Measurements from ENCODE around the gene MINK1.

The MINK1 gene

DNA sequence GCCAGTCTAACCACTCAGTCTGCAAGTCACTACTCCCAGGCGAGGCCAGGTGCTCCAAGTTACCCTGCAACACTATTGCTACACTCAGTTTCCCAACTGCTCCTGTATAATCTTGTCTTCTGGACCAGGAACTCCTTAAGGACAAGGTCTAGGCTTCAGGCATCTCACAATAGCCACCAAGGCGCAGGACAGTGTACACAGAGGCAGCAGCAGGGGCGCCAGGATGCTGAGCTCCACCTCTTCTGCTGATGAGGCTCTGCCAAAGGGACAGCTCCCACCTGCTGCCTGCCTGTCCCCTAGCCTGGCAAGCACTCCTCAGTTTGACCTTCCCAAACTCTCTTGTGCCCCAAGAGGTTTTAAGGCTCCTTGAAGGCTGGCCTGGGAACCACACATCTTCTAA lies 103.3 kb downstream of the MINK1 start:
- no peak for DNase-seq

DNA sequence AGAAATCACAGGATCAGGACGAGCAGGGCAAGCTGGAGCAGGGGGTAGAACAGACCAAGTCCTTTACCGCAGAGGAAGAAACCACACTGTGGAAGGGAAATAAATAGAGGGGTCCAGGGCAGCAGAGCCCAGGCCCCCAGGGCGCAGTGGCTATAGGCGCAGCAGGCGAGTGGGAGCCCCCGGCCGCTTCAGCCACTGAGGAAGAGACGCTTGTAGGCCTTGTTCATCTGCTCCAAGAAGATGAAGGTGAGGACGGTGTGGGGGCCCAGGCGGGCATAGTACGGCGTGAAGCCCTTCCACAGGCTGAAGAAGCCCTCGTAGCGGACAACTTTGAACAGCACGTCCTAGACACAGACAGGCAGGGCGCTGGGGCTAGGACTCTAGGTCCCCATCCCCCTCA lies 104.4 kb downstream of the MINK1 start:
- no peak for DNase-seq

GRCh38 chr17:4938069-4938491 lies 104.9 kb downstream of the MINK1 start:
- DNase-seq = no peak

DNA sequence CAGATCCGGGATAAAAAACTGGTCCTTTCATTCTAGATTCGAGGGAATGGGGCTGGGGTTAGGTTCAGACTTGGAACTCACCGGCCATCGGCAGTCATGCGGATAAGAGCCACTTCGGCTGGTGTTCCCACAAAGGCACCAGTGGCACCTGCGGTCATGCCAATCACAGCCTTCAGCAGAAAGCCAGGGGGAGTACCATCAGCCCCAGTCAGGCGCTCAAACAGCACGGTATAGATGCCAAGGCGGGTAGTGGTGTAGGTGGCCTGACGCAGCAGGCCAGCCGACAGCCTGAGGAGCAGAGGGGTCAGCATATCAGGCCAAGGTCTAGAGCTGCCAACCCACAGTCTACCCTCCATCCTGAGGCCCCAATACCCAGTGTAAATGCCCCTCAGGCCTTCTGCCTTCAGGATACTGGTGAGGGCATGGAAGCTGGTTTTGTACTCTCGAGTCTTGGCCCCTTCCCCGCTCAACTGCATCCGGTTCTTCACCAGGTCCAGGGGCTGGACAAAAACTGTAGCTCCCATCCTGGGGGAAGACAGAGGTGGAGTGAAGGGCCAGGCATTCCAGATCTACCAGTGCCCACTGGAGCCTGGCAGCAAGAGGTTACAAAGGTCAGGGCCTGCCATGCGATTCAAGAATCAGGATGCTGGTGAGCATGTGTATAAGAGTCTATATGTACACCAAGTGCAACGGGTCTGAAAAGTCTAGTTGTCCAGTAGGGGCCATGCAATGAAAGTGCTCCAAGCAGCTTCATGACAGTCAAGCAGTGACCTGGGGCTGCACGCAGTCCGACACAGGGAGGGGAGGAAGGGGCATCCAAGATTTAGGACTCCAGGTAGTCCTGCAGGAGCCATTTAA lies 105.8 kb downstream of the MINK1 start:
- DNase-seq = no peak

GRCh38 chr17:4939546-4939795 lies 106.3 kb downstream of the MINK1 start:
- no peak for DNase-seq

GRCh38 chr17:4939796-4940554 lies 106.8 kb downstream of the MINK1 start, which contains the start of the genes RNF167 and SLC25A11:
RNF167 (plus strand) TSS chr17:4940268; CDS start chr17:4940910, 642 bp downstream.
SLC25A11 (minus strand) TSS chr17:4940046; CDS start chr17:4939910, 136 bp downstream.
- DNase-seq = peak; percentile 97

GRCh38 chr17:4940555-4941318 lies 107.6 kb downstream of the MINK1 start:
- DNase-seq = no peak

GRCh38 chr17:4941319-4941610 lies 108.1 kb downstream of the MINK1 start:
- DNase-seq = no peak

- DNase-seq = no peak
Measured at GRCh38 chr17:4942760-4943508, 109.8 kb downstream of the MINK1 start.

DNA sequence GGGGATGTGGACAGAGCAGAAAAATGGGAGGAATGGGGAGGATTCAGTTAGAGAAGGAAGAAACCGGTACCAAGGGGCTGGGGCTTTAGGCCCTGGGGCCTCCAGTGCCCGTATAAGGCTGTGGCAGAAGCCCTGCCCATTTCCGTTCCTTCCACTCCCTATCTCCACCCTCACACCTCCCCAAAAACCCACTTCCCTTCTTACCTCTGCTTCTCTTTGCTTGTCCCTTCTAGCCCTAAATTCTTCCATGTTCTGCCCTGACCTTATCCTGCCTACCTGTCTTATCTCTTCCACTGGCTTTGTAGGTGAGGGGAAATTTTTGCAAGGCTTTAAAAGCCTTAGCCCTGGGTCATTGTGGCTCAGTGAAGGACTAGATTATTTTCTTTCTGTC lies 111.0 kb downstream of the MINK1 start:
- DNase-seq = no peak

- DNase-seq = no peak
Measured at GRCh38 chr17:4944554-4945175, 111.5 kb downstream of the MINK1 start.

DNA sequence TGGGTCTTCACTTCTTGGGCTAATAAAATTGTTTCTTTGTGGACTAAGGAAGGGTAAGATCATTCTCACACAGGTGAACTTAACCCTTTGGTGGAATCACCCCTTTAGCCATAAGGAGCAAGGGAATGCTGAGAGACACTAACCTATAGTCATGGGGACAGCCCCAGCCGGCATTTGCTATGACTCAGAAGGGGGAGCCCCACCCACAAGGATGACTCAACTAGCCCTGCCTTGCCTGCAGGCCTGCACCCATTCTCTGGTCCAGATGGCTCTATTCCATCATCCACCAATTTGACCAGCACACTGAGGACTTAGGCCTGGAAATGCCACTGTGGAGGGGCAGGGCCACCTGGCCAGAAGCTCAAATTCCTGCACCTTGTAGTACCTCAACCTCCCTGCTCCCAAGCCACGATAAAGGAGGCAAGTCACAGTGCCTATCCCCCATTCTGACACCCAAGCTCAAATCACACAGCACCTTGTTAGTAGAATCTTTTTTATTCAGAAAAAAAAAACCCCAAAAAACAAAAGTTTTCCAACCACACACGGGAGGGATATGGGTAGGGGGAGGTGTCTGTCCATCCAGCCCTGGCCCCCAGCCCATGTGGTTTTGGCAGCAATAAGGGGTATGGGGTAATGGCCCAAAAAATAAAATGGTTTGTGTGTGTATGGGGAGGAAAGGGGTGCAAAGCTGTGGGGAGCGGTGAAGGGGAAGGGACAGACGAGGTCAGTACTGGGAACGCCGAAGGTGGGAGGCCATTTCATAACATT lies 112.2 kb downstream of the MINK1 start:
- DNase-seq = no peak

GRCh38 chr17:4945944-4946280 lies 112.8 kb downstream of the MINK1 start:
- DNase-seq = no peak

- DNase-seq = no peak
Measured at GRCh38 chr17:4946312-4946976, 113.3 kb downstream of the MINK1 start.

DNA sequence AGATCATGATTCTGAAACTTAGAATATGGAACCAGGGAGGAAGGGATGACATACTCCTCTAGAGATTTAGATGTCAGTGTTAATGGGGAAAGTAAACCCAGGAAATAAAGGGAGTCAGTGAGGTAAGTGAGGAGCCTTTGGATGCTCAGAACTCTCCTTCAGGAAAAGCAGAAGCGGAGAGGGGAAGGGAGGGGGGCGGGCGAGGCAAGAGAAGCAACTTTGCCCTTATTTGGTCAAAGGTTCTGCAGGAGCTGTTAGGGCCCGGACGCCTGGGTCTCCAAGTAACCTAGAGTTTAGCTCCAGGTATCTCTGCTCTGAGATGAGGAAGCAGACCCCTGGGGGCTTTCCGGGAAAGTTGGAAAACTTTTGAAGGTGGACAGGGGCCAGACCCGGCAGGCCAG lies 113.9 kb downstream of the MINK1 start:
- no peak for DNase-seq

Data from cortex of kidney (tissue), 1 donor.